Ovary (tissue), 9 donors: Measurements from ENCODE around the gene TMEM185B. TPM values are rescaled to one million over a fixed set of nuclear protein-coding genes. Genes with fewer than 3 reads are reported as not detected.

Experiments used
- DNase-seq, 5 donors: peaks; one replicate each; pipeline ENCODE4 v3.0.0-alpha.2; 2019 to 2020
- H3K27ac ChIP-seq, 2 donors: fragments of 200-600 bp; one replicate each; pipeline versions ENCODE4 v1.5.1 to v1.8.0; 2019 to 2022
- H3K27me3 ChIP-seq: fragments of 200-600 bp; one replicate; pipeline ENCODE4 v1.8.0; 2022
- H3K36me3 ChIP-seq: fragments of 200-600 bp; sonication (generic); one replicate; pipeline ENCODE4 v1.5.1; 2019
- H3K4me1 ChIP-seq: one replicate; pipeline ENCODE4 v1.8.1; 2013; ENCODE audit warnings: mild to moderate bottlenecking, moderate library complexity; ENCODE audit not compliant: insufficient read depth
- H3K4me3 ChIP-seq: fragments of 200-600 bp; sonication (generic); one replicate; pipeline ENCODE4 v1.5.1; 2017
- H3K9me3 ChIP-seq, 2 donors: fragments of 200-600 bp in 1 of 2; sonication (generic) in 1 of 2; one replicate each; pipeline versions ENCODE4 v1.5.1 to v1.8.1; 2013 to 2019; ENCODE audit warnings: mild to moderate bottlenecking in 1 of 2, moderate library complexity in 1 of 2
- EP300 ChIP-seq: sonication (generic); formaldehyde crosslinking; IDR thresholded peaks from one replicate; pipeline ENCODE4 v1.6.1; 2017; ENCODE audit warnings: antibody characterized with exemption
- POLR2A ChIP-seq: fragments of 450-650 bp; IDR thresholded peaks from one replicate; pipeline ENCODE4 v1.6.1; 2017; ENCODE audit warnings: antibody characterized with exemption, mild to moderate bottlenecking, moderate library complexity
- WGBS, 3 donors: extraction: QIAGEN DNeasy Blood & Tissue Kit in 1 of 3; methylation state at CpG; one replicate each; pipeline versions ENCODE4 v1.1.5 to v1.1.7; 2013 to 2017; 5-methylcytosine and 5-hydroxymethylcytosine counted together
- intact Hi-C, 4 donors: fragments of 100-400 bp; cut with DNase I; formaldehyde crosslinking; loops; one replicate each; pipeline versions ENCODE4 v1.11.0 to v1.15.1; 2022 to 2023
- polyA plus RNA-seq, 2 donors: library from polyadenylated mRNA; stranded (reverse); fragments of 200-250 nt in 1 of 2; fragments of 350-450 nt in 1 of 2; fragmentation: Illumina TruSeq in 1 of 2; extraction: RNeasy Lipid Tissue Mini Kit (QIAGEN cat#74804) in 1 of 2; gene quantifications; one replicate each; pipeline ENCODE4 v1.2.3, GENCODE V29; 2013 to 2014
- total RNA-seq, 7 donors: library from RNA; depleted of rRNA in 2 of 7; stranded (reverse); fragments of >200 nt in 2 of 7; fragmentation: NEBNext Ultra II Directional in 3 of 7; extraction: Animal tissue kit (Norgen Biotek cat#: 25700) in 3 of 7; gene quantifications; one replicate each; pipeline versions ENCODE4 v1.1.0 to v1.2.4, GENCODE V29; 2016 to 2023
- TF ChIP-seq, protein P1 (sequence below), 3 donors: fragments of 450-650 bp in 2 of 3; fragments of 200-600 bp in 1 of 3; IDR thresholded peaks; one replicate each; pipeline versions ENCODE4 v1.5.1 to v1.8.0; 2016 to 2022; ENCODE audit warnings: antibody characterized with exemption in 3 of 3, mild to moderate bottlenecking in 1 of 3
- donor health status: DM: no; HTN: no; CAD: no; lungs with moderate emphysema.
- donor health status: DM: no; HTN: no; CAD: no.
- donor health status: Bipolar disorder and iron deficiency.
- donor health status: DM: yes; HTN: yes; CAD: no.
- donor health status: DM: no; HTN: no; CAD: no.
- donor health status: DM: yes; HTN: yes; CAD: no.

The TMEM185B gene
- total and polyA plus RNA-seq, 9 donors, result 6.4 to 26.0 (median 14.5) TPM

DNA sequence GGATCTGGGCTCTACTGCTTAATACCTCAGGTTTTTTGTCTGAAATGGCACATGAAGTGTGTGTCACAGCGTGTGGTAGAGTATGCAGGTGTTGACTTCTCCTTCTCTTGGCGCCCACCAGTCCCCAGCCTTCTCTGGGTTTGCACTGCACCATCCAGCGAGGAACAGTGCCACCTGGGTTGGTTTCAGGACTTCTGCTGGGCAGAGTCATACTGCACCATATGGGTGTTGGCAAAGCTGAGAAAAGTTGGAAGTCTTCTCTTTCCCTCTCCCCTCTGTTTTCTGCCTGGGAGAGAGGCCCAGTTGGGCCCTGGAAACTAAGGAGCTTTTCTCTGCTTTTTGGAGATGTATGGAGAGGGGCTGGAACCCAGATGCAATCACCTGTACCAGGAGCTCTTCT, 43.8 kb downstream of the TMEM185B start:
- Histone ChIP-seq H3K36me3 (no peaks in the 10 kb centered on the region), H3K27me3 (no peaks in the 10 kb centered on the region), H3K27ac (no peak overlapping the region), H3K9me3 (no peaks in the 10 kb centered on the region), H3K4me1 (no peaks in the 10 kb centered on the region), H3K4me3 (no peak overlapping the region)
- intact Hi-C loops, result loop anchor here in 3 of 4 donors (5.0 to 10.0 kb wide), 4 partner anchors 133 to 535 kb away; no protein-coding TSS in a partner anchor
- DNase-seq, result no peak
- WGBS, 3 donors, result 93 to 98% (median 95%) methylated on average over 3 of the region's 3 CpGs
- TF ChIP-seq POLR2A (no peak), EP300 (no peak)
- TF ChIP-seq, protein P1, sequence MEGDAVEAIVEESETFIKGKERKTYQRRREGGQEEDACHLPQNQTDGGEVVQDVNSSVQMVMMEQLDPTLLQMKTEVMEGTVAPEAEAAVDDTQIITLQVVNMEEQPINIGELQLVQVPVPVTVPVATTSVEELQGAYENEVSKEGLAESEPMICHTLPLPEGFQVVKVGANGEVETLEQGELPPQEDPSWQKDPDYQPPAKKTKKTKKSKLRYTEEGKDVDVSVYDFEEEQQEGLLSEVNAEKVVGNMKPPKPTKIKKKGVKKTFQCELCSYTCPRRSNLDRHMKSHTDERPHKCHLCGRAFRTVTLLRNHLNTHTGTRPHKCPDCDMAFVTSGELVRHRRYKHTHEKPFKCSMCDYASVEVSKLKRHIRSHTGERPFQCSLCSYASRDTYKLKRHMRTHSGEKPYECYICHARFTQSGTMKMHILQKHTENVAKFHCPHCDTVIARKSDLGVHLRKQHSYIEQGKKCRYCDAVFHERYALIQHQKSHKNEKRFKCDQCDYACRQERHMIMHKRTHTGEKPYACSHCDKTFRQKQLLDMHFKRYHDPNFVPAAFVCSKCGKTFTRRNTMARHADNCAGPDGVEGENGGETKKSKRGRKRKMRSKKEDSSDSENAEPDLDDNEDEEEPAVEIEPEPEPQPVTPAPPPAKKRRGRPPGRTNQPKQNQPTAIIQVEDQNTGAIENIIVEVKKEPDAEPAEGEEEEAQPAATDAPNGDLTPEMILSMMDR (IDR thresholded peaks at IDR 0.05), result no peak

DNA sequence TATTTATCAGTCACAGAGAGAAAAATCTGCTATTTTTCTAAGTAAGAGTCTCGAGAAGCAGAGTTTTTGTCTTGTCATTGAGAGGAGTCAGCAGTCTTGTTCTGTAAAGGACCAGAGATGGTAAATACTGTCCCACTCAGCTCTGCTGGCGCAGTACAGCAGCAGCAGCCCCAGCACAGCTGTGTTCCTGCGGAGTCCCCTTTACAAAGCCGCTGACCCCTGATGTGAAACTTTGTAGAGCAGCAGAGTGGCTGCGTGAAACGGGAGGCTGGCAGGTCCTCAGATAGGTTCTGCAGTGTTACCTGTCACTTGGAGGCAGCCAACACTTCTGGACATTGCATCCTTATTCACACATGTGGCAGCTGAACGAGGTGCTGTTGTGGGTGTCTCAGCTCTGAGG, 45.2 kb downstream of the TMEM185B start:
- intact Hi-C loops, result loop anchor here in 3 of 4 donors (5.0 to 10.0 kb wide), 4 partner anchors 134 to 533 kb away; no protein-coding TSS in a partner anchor
- no peak overlapping the region for H3K4me3 ChIP-seq

DNA sequence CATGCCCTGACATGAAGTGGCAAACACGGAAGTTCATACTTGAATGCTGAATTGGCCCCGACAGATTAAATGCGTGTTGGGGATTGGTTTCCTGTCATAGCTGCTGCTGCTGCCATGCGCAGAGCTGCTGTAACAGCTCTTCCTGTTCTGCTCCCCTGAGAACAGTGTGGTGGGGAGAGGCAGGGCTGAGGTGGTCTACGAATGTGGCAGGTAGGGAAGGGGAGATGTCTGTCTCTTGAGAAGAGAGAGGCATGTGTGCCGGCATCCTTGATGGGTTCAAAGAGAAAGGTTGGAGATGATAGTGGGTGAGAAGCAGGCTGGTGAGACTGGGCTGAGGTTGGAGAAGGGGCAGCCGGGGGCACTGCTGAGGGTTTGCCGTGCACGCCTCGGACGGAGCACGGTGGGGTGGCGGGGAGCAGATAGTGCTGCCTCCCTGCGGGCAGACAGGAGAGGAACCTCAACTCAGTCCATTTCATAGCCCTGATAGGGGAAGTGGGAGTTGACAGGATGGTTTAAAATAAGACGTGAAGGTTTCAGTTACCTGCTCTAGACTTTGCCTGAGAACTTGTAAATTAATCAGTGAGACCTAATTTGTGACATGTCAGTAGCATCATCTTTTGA, 46.1 kb downstream of the TMEM185B start:
- Histone ChIP-seq H3K4me3 (no peak overlapping the region), H3K4me1 (no peaks in the 10 kb centered on the region), H3K36me3 (no peaks in the 10 kb centered on the region), H3K27ac (no peak overlapping the region), H3K27me3 (no peaks in the 10 kb centered on the region), H3K9me3 (no peaks in the 10 kb centered on the region)
- no peak for DNase-seq
- TF ChIP-seq, protein P1 (IDR thresholded peaks at IDR 0.05), result no peak
- no peak for TF ChIP-seq EP300
- TF ChIP-seq POLR2A, result no peak
- 71 to 82% (median 76%) methylated on average over 15 of the region's 15 CpGs for WGBS, 3 donors
- intact Hi-C loops, result loop anchor here in 3 of 4 donors (5.0 to 10.0 kb wide), 4 partner anchors 135 to 532 kb away; no protein-coding TSS in a partner anchor

More for the DNA sequence above, 45.2 kb downstream of the TMEM185B start:
- DNase-seq, result no peak
- Histone ChIP-seq H3K27me3 (no peaks in the 10 kb centered on the region), H3K9me3 (no peaks in the 10 kb centered on the region), H3K27ac (no peak overlapping the region), H3K36me3 (no peaks in the 10 kb centered on the region), H3K4me1 (no peaks in the 10 kb centered on the region)
- 85 to 91% (median 91%) methylated on average over 7 of the region's 7 CpGs for WGBS, 3 donors
- TF ChIP-seq POLR2A, result no peak
- no peak for TF ChIP-seq EP300
- TF ChIP-seq, protein P1 (IDR thresholded peaks at IDR 0.05), result no peak

DNA sequence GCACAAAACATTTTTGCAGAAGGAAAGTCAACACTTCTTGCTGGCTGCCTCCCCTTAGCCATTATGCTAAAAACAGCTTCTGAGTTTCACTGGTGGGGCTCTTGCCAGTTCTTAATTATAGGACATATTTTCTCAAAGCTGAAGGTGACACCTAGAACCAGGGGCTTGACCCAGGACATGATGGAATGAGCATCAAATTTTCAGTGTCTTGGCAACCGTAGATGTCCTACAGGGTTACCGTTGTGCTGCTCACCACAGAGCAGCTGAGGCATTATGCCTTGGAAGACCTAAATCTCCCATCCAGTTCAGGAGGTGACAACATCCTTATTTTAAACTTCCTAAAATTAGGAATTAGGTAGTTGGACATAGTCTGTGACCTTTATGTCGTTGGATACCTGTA, 46.7 kb downstream of the TMEM185B start:
- TF ChIP-seq, protein P1 (IDR thresholded peaks at IDR 0.05), result no peak
- TF ChIP-seq POLR2A (no peak), EP300 (no peak)
- Histone ChIP-seq H3K9me3 (no peaks in the 10 kb centered on the region), H3K4me3 (no peak overlapping the region), H3K27ac (no peak overlapping the region), H3K4me1 (no peaks in the 10 kb centered on the region), H3K36me3 (no peaks in the 10 kb centered on the region), H3K27me3 (no peaks in the 10 kb centered on the region)
- no peak for DNase-seq
- intact Hi-C loops, result loop anchor here in 3 of 4 donors (5.0 to 10.0 kb wide), 4 partner anchors 136 to 532 kb away; no protein-coding TSS in a partner anchor
- WGBS, 3 donors, result 80 to 86% (median 82%) methylated on average over 3 of the region's 3 CpGs
